H1 (cell line): ENCODE results near the gene NTN4. TPM values are rescaled to one million over a fixed set of nuclear protein-coding genes. Genes with fewer than 3 reads are reported as not detected.

ENCODE experiments used
- ASH2L ChIP-seq: fragments of 200-600, 300-600 bp; sonication (generic); IDR thresholded peaks from one replicate; pipeline ENCODE4 v1.7.1; 2017; ENCODE audit warnings: low read length
- BRCA1 ChIP-seq: IDR thresholded peaks from 2 replicates; pipeline ENCODE4 v1.6.1; 2012; ENCODE audit warnings: low read depth, low read length, improper control_type of control experiment
- CEBPB ChIP-seq: IDR thresholded peaks from 2 replicates; pipeline ENCODE4 v1.6.1; 2012; ENCODE audit warnings: low read depth, low read length
- CREB1 ChIP-seq: IDR thresholded peaks from 2 replicates; pipeline ENCODE4 v1.6.1; 2012; ENCODE audit warnings: inconsistent platforms
- GTF2F1 ChIP-seq: IDR thresholded peaks from 2 replicates; pipeline ENCODE4 v1.6.1; 2012; ENCODE audit warnings: low read depth, low read length, improper control_type of control experiment, borderline replicate concordance
- NRF1 ChIP-seq: IDR thresholded peaks from 2 replicates; pipeline ENCODE4 v1.6.1; 2011; ENCODE audit warnings: mild to moderate bottlenecking, low read depth, low read length, improper control_type of control experiment
- RNF2 ChIP-seq: fragments of 200-900, 300-1000 bp; sonication (generic); IDR thresholded peaks from 2 replicates; pipeline ENCODE4 v1.7.1; 2016; ENCODE audit warnings: borderline replicate concordance, low read depth, mild to moderate bottlenecking, antibody characterized with exemption, low read length; ENCODE audit not compliant: poor library complexity, severe bottlenecking; ENCODE audit errors: missing control alignments
- SP2 ChIP-seq: IDR thresholded peaks from 2 replicates; pipeline ENCODE4 v1.6.1; 2012; ENCODE audit warnings: mild to moderate bottlenecking, low read length, inconsistent platforms
- TAF7 ChIP-seq: optimal IDR thresholded peaks from 2 replicates; pipeline ENCODE3; 2011; ENCODE audit warnings: low read depth, mild to moderate bottlenecking, inconsistent platforms, low read length, moderate library complexity, borderline replicate concordance
- ZNF274 ChIP-seq: IDR thresholded peaks from 2 replicates; pipeline ENCODE4 v1.7.0; 2012; ENCODE audit warnings: low read length, borderline replicate concordance; ENCODE audit errors: extremely low read depth
- polyA plus RNA-seq, 7 experiments: library from polyadenylated mRNA; depleted of rRNA in 3 of 7; stranded (reverse) in 5 of 7; unstranded in 2 of 7; fragments of >200 nt in 5 of 7; fragments of 200-250 nt in 2 of 7; gene quantifications; 1 replicate in 5 of 7; 2 replicates in 1 of 7; 4 replicates in 1 of 7; pipeline versions ENCODE4 v1.2.1 to v1.2.3, GENCODE V29; 2011 to 2013; ENCODE audit warnings: missing spikeins in 2 of 7, mixed read lengths in 2 of 7
- total RNA-seq: library from RNA; stranded (reverse); fragmentation: NEBNext Ultra II Directional; extraction: Animal tissue kit (Norgen Biotek cat#: 25700); gene quantifications from 2 replicates; pipeline ENCODE4 v1.2.1, GENCODE V29; 2021
- TF ChIP-seq, protein P1 (sequence below): fragments of 300-600 bp; sonication (generic); IDR thresholded peaks from 2 replicates; pipeline ENCODE4 v1.7.1; 2012; ENCODE audit warnings: low read length, moderate library complexity, mild to moderate bottlenecking, inconsistent platforms; ENCODE audit not compliant: insufficient replicate concordance

NTN4 gene
- total and polyA plus RNA-seq, 2 of the 8 experiments (the other 6 are each of a cell fraction or from before 2014, with no cell fraction given), result 0.74 to 1.3 TPM

DNA sequence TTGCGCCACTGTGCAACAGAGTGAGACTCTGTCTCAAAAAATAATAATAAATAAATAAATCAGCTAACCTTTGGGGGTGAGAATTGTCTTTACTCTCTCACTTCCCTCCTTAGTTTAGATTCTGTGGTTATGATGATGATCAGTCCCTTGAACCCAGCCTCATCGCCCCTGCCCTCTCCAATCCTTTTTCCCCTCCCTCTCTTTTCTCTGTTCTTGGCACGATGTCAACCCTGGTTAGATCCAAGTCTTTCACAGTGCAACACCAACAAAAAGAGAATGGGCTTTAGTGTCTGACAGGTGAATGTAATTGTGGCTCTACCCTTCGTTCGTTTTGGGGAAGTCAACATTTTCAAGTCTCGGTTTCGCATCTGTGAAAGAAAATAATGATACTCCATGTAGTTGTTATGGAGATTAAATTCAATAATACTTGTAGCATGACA is 59.0 kb downstream of the NTN4 start (continued):
- TF ChIP-seq, protein P1, sequence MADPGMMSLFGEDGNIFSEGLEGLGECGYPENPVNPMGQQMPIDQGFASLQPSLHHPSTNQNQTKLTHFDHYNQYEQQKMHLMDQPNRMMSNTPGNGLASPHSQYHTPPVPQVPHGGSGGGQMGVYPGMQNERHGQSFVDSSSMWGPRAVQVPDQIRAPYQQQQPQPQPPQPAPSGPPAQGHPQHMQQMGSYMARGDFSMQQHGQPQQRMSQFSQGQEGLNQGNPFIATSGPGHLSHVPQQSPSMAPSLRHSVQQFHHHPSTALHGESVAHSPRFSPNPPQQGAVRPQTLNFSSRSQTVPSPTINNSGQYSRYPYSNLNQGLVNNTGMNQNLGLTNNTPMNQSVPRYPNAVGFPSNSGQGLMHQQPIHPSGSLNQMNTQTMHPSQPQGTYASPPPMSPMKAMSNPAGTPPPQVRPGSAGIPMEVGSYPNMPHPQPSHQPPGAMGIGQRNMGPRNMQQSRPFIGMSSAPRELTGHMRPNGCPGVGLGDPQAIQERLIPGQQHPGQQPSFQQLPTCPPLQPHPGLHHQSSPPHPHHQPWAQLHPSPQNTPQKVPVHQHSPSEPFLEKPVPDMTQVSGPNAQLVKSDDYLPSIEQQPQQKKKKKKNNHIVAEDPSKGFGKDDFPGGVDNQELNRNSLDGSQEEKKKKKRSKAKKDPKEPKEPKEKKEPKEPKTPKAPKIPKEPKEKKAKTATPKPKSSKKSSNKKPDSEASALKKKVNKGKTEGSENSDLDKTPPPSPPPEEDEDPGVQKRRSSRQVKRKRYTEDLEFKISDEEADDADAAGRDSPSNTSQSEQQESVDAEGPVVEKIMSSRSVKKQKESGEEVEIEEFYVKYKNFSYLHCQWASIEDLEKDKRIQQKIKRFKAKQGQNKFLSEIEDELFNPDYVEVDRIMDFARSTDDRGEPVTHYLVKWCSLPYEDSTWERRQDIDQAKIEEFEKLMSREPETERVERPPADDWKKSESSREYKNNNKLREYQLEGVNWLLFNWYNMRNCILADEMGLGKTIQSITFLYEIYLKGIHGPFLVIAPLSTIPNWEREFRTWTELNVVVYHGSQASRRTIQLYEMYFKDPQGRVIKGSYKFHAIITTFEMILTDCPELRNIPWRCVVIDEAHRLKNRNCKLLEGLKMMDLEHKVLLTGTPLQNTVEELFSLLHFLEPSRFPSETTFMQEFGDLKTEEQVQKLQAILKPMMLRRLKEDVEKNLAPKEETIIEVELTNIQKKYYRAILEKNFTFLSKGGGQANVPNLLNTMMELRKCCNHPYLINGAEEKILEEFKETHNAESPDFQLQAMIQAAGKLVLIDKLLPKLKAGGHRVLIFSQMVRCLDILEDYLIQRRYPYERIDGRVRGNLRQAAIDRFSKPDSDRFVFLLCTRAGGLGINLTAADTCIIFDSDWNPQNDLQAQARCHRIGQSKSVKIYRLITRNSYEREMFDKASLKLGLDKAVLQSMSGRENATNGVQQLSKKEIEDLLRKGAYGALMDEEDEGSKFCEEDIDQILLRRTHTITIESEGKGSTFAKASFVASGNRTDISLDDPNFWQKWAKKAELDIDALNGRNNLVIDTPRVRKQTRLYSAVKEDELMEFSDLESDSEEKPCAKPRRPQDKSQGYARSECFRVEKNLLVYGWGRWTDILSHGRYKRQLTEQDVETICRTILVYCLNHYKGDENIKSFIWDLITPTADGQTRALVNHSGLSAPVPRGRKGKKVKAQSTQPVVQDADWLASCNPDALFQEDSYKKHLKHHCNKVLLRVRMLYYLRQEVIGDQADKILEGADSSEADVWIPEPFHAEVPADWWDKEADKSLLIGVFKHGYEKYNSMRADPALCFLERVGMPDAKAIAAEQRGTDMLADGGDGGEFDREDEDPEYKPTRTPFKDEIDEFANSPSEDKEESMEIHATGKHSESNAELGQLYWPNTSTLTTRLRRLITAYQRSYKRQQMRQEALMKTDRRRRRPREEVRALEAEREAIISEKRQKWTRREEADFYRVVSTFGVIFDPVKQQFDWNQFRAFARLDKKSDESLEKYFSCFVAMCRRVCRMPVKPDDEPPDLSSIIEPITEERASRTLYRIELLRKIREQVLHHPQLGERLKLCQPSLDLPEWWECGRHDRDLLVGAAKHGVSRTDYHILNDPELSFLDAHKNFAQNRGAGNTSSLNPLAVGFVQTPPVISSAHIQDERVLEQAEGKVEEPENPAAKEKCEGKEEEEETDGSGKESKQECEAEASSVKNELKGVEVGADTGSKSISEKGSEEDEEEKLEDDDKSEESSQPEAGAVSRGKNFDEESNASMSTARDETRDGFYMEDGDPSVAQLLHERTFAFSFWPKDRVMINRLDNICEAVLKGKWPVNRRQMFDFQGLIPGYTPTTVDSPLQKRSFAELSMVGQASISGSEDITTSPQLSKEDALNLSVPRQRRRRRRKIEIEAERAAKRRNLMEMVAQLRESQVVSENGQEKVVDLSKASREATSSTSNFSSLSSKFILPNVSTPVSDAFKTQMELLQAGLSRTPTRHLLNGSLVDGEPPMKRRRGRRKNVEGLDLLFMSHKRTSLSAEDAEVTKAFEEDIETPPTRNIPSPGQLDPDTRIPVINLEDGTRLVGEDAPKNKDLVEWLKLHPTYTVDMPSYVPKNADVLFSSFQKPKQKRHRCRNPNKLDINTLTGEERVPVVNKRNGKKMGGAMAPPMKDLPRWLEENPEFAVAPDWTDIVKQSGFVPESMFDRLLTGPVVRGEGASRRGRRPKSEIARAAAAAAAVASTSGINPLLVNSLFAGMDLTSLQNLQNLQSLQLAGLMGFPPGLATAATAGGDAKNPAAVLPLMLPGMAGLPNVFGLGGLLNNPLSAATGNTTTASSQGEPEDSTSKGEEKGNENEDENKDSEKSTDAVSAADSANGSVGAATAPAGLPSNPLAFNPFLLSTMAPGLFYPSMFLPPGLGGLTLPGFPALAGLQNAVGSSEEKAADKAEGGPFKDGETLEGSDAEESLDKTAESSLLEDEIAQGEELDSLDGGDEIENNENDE, result no peak
- TF ChIP-seq ZNF274 (no peak), NRF1 (no peak), TAF7 (no peak), CREB1 (no peak), RNF2 (no peak), ASH2L (no peak), SP2 (no peak), BRCA1 (no peak), GTF2F1 (no peak), CEBPB (no peak)
